Activated naive CD4-positive, alpha-beta T cell treated with anti-CD3 and anti-CD28 coated beads for 36 hours (primary cell): ENCODE measurements around the gene HEXIM1. TPM values are rescaled to one million over a fixed set of nuclear protein-coding genes. Genes with fewer than 3 reads are reported as not detected.

Experiments
- CTCF ChIA-PET: fragments of 350-600 bp; sonication (Branson Sonifier 250); formaldehyde crosslinking; loops from one replicate; lab custom pipeline; 2021; ENCODE audit warnings: antibody characterized with exemption; lab: Charles Lee
- DNase-seq: peaks from one replicate; pipeline ENCODE4 v3.0.0-alpha.2; 2020
- H3K27ac Mint-ChIP-seq: one replicate; pipeline ENCODE4 v1.8.0; 2021; ENCODE audit warnings: mild to moderate bottlenecking, mixed read lengths
- H3K27me3 Mint-ChIP-seq: one replicate; pipeline ENCODE4 v1.8.0; 2021; ENCODE audit warnings: low read depth, mixed read lengths
- H3K36me3 Mint-ChIP-seq: one replicate; pipeline ENCODE4 v1.8.0; 2021; ENCODE audit warnings: low read depth, mixed read lengths
- H3K4me1 Mint-ChIP-seq: one replicate; pipeline ENCODE4 v1.8.0; 2021; ENCODE audit warnings: low read depth, mixed read lengths
- H3K4me3 Mint-ChIP-seq: one replicate; pipeline ENCODE4 v1.8.0; 2021; ENCODE audit warnings: mild to moderate bottlenecking, moderate library complexity, mixed read lengths
- H3K9me3 Mint-ChIP-seq: one replicate; pipeline ENCODE4 v1.8.0; 2021; ENCODE audit warnings: mixed read lengths
- intact Hi-C: fragments of 100-400 bp; cut with micrococcal nuclease; formaldehyde crosslinking; loops from one replicate; pipeline ENCODE4 v1.15.1; 2023
- total RNA-seq, 2 experiments: library from RNA; stranded (reverse); gene quantifications; one replicate each; pipeline ENCODE4 v1.2.3, GENCODE V29; 2021

HEXIM1 gene, protein sequence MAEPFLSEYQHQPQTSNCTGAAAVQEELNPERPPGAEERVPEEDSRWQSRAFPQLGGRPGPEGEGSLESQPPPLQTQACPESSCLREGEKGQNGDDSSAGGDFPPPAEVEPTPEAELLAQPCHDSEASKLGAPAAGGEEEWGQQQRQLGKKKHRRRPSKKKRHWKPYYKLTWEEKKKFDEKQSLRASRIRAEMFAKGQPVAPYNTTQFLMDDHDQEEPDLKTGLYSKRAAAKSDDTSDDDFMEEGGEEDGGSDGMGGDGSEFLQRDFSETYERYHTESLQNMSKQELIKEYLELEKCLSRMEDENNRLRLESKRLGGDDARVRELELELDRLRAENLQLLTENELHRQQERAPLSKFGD
- 10 to 100 TPM; 24.3 to 24.7 TPM for total RNA-seq

DNA sequence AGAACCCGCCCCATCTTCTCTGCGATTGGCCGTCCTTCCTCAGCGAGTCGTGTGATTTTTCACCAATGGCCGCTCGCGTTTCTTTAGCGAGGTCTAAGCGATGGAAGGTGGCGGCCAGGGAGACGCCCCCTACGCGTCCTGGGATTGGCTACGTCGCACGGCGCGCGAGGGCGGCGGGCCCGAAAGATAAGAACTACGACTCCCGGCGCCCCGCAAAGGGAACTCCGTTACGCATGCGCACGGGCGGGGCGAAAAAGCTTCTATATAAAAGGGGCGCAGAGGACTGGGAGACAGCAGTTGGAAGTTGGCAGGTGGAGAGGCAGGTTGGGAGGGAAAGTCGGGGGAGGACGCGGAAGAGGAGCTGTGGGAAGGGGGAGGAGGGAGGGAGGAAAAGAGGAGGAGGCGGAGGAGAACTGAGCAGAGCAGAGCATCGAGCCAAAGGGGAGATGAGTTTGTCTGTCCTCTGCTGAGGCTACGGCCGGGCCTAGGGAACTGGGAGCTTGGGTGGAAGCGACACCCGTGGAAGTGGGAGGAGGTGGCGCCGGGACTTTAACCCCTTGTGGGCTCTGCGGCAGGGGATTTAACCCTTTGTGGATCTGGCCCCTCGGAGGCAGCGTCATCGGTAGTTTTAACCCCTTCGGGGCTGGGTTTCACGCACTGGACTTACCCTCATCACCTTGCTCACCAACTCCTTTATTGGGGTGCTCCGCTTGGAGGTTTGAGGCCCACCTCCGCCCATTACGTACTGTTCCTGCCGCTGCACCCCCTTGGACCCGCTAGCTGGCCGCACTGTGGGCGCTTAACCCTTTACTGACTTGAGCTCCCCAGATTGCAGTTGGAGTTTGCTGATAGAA is at the start of gene HEXIM1:
HEXIM1 (plus strand) TSS at position 293 of the 854 bp plus-strand sequence. CDS start 716 bp downstream, outside the sequence.
- intact Hi-C loops: loop anchor here (1.0 kb wide), 7 partner anchors 13 to 164 kb away; partner anchors contain the start of genes ACBD4, HEXIM2 and NMT1
- peak; percentile 99 for DNase-seq
- CTCF ChIA-PET: interaction anchor here (0.7 to 16.6 kb wide), 16 partner anchors 12 to 237 kb away, joined by 3 to 252 read pairs (median 5); partner anchors contain the start of genes ACBD4, DCAKD, HEXIM2 and PLCD3
- peaks cover 42% of the 10 kb centered on the region for H3K4me1 Mint-ChIP-seq
- no peaks in the 10 kb centered on the region for H3K27me3 Mint-ChIP-seq
- no peaks in the 10 kb centered on the region for H3K9me3 Mint-ChIP-seq
- peak within 1 kb of the TSS; percentile 97 for H3K4me3 Mint-ChIP-seq
- H3K27ac Mint-ChIP-seq: peak within 1 kb of the TSS; percentile 100
- peaks cover 17% of the 10 kb centered on the region for H3K36me3 Mint-ChIP-seq

DNA sequence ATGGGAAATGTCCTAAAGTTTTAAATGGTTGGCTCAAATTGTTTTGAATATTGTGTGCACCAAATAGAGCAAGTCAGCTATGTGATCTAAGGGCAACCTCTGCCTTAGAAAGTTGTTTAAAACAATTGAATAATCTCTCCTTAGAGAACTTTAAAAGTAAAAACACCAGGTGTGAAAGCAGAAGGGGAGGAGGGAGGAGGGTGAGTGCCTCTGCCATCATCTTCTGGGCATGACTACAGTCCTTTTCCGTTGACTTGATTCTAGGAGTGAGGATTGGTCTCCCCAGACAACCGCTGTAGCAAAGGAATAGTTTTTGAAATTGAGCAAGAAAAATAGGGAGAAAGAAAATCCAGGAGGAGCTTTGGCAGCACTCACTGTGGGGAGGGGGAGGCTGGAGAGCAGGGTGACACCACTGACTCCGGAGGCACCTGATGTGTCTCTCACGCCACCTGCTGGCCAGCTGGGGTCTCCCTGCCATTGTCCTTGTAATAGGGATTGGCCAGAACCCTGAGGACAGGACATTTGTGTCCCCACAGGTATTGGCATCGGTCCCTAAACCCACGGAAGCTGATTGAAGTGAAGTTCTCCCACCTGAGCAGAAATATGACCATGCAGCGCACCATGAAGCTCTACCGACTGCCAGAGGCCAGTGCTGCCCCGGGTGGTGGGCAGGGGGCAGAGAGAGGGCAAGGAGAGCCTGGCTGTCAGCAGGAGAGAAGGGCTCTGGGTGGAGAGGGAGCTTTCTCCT is 49.2 kb upstream of the HEXIM1 start:
- DNase-seq: peak; percentile 89
- Mint-ChIP-seq H3K36me3 (peaks cover 43% of the 10 kb centered on the region), H3K4me3 (no peak overlapping the region), H3K27me3 (no peaks in the 10 kb centered on the region), H3K9me3 (no peaks in the 10 kb centered on the region), H3K4me1 (no peaks in the 10 kb centered on the region), H3K27ac (no peak overlapping the region)
- CTCF ChIA-PET: interaction anchor here (0.7 to 2.3 kb wide), 22 partner anchors 10 to 1076 kb away, joined by 3 to 10 read pairs (median 3); no protein-coding TSS in a partner anchor
- intact Hi-C loops: loop anchor here (1.0 to 2.0 kb wide), 3 partner anchors 49 to 179 kb away; no protein-coding TSS in a partner anchor

DNA sequence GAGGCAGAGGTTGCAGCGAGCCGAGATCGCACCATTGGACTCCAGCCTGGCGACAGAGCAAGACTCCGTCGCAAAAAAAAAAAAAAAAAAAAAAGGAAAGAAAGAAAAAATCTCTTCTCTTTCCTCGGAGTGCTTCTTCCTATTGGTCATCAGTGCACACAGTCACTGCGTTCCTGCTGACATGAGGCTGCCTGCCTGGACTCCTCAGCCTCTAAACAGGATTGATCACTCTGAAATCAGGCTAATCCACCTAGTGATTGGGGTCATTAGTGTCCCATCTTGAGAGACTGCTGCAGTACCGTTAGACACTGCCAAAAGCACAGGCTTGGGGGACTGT is 46.8 kb upstream of the HEXIM1 start:
- Mint-ChIP-seq H3K27me3 (no peaks in the 10 kb centered on the region), H3K4me3 (no peak overlapping the region), H3K36me3 (peaks cover 35% of the 10 kb centered on the region), H3K9me3 (no peaks in the 10 kb centered on the region), H3K4me1 (no peaks in the 10 kb centered on the region), H3K27ac (no peak overlapping the region)
- CTCF ChIA-PET: interaction anchor here (0.6 to 1.9 kb wide), 2 partner anchors 34 to 223 kb away, joined by 4 to 8 read pairs; partner anchors contain the start of gene ACBD4
- DNase-seq: no peak
- intact Hi-C loops: no loop called here

DNA sequence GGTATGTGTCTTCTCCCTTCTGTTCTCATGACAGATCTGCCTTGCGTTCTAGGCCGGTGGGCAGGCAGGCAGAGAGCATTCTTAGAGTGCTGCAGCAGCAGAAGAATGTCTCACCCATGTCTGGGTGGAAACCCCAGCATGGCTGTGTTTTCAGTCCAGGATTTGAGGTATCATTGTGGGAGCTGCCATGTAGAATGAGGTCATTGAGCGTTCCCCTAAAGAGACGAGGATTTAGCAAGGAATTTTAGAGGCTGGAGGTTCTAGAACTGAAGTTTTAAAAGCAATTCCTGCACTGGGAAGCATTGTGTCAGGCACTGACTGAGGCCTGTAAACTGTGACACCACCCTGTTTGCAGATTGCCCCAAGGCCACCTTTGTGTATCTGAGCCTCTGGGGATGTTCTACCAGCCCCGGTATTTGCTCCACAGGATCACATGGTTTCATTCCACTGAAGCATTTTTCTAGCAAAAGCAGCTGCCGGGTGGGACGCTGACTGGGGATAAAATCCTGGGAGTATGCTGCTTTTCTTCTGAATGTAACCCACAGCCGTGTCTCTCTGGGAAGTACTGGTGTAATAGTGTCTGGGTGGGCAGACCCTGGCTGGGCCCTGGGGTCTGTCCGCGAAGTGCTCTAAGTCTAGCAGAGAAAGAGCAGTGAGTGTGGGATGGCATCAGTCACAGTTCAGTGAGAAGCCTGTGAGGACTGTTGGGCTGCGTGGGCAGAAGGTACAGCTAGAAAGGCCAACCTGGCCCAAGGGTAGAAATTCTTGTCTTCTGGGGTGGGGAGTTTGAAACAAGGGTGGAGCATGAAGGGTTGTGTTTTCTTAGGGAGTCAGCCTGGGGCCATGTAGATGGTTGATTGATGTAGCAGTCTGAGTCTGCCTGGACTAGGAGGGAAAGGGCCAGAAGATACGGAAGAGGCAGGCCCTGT is 46.1 kb upstream of the HEXIM1 start:
- no peak overlapping the region for H3K4me3 Mint-ChIP-seq
- H3K27ac Mint-ChIP-seq: no peak overlapping the region
- H3K4me1 Mint-ChIP-seq: no peaks in the 10 kb centered on the region
- DNase-seq: no peak
- CTCF ChIA-PET: no interaction called here
- H3K36me3 Mint-ChIP-seq: peaks cover 35% of the 10 kb centered on the region
- intact Hi-C loops: no loop called here
- no peaks in the 10 kb centered on the region for H3K9me3 Mint-ChIP-seq
- no peaks in the 10 kb centered on the region for H3K27me3 Mint-ChIP-seq

DNA sequence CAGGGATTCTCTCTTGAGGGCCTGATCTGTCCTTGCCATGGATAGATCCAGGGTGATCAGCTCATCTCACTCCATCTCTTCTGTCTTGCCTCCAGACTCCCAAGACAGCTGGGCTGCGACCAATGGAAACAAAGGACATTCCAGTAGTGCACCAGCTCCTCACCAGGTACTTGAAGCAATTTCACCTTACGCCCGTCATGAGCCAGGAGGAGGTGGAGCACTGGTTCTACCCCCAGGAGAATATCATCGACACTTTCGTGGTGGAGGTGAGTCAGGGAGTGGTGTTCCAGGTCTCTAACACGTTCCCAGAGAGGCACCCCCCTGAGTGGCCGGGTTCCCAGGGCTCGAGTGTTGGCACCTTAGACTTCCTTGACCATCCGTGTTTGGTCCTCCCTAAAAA is 45.4 kb upstream of the HEXIM1 start:
- no peak overlapping the region for H3K4me3 Mint-ChIP-seq
- intact Hi-C loops: no loop called here
- no peak for DNase-seq
- H3K27ac Mint-ChIP-seq: no peak overlapping the region
- no peaks in the 10 kb centered on the region for H3K27me3 Mint-ChIP-seq
- H3K9me3 Mint-ChIP-seq: no peaks in the 10 kb centered on the region
- CTCF ChIA-PET: no interaction called here
- peaks cover 33% of the 10 kb centered on the region for H3K36me3 Mint-ChIP-seq
- H3K4me1 Mint-ChIP-seq: no peaks in the 10 kb centered on the region

DNA sequence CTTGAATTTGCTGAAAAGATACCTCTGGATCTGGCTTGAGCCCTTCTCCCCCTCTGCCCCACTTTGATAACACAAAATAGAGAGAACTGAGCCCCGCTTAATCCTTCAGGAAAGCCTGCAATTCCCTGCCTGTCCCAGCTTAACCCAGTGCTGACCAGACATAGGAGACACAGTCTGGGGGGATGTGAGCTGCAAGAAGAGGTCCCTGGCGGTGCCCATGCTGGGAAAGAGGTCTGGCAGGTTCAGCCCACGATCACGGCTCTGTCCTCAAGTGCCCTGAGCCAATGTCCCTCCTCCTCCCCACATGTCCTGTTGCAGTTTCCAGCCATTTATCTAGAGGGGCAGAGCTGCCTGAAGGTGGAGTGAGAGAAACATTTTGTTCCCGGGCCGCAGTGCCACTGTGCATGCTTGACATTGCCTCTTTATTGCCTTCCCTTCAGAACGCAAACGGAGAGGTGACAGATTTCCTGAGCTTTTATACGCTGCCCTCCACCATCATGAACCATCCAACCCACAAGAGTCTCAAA is 44.9 kb upstream of the HEXIM1 start:
- CTCF ChIA-PET: no interaction called here
- Mint-ChIP-seq H3K36me3 (peaks cover 32% of the 10 kb centered on the region), H3K27me3 (no peaks in the 10 kb centered on the region), H3K4me1 (no peaks in the 10 kb centered on the region), H3K27ac (no peak overlapping the region), H3K4me3 (no peak overlapping the region), H3K9me3 (no peaks in the 10 kb centered on the region)
- intact Hi-C loops: no loop called here
- DNase-seq: no peak

DNA sequence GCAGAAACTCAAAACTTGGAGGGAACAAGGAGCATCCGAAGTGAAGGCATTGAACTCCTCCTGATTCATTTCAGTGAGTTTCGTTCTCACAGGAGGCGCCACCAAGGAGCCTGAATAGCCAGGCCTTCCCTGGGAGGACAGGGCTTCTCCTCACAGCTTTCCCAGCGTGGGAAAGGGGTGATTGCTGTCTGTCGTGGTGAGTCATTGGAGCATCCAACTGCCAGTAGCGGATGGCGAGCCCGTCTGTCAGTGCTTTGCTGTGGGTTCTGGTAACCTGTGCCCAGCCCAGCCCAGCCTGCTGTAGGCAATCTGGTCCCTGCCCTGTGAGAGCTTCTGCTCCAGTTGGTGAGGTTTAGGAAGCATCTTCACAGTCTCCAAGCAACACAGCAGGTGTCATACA is 44.2 kb upstream of the HEXIM1 start:
- intact Hi-C loops: no loop called here
- CTCF ChIA-PET: interaction anchor here (0.9 kb wide), 1 partner anchor 139 kb away, joined by 5 read pairs; no protein-coding TSS in a partner anchor
- Mint-ChIP-seq H3K27ac (no peak overlapping the region), H3K4me1 (no peaks in the 10 kb centered on the region), H3K9me3 (no peaks in the 10 kb centered on the region), H3K36me3 (peaks cover 27% of the 10 kb centered on the region), H3K4me3 (no peak overlapping the region), H3K27me3 (no peaks in the 10 kb centered on the region)
- DNase-seq: no peak

DNA sequence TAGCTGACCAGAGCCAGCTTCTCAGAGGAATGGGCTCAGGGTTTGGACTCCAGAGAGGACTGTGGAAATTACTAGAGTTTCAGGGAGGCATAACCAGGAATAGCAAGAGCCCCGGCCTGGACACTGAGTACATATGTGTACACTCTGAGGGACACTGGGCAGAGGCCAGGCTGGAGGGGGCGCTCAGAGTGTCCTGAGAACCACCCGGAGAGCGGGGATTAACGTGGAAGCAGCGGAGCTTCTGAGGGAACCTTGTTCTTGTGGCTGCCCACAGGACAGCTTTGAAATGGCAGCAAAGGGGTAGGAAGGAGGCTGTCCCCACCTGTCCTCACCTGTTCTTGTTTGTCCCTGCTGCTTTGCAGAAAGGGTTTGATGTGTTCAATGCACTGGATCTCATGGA is 43.8 kb upstream of the HEXIM1 start:
- Mint-ChIP-seq H3K27ac (no peak overlapping the region), H3K4me3 (no peak overlapping the region), H3K27me3 (no peaks in the 10 kb centered on the region), H3K4me1 (no peaks in the 10 kb centered on the region), H3K9me3 (no peaks in the 10 kb centered on the region), H3K36me3 (peaks cover 24% of the 10 kb centered on the region)
- CTCF ChIA-PET: interaction anchor here (0.9 kb wide), 1 partner anchor 139 kb away, joined by 5 read pairs; no protein-coding TSS in a partner anchor
- intact Hi-C loops: no loop called here
- no peak for DNase-seq

DNA sequence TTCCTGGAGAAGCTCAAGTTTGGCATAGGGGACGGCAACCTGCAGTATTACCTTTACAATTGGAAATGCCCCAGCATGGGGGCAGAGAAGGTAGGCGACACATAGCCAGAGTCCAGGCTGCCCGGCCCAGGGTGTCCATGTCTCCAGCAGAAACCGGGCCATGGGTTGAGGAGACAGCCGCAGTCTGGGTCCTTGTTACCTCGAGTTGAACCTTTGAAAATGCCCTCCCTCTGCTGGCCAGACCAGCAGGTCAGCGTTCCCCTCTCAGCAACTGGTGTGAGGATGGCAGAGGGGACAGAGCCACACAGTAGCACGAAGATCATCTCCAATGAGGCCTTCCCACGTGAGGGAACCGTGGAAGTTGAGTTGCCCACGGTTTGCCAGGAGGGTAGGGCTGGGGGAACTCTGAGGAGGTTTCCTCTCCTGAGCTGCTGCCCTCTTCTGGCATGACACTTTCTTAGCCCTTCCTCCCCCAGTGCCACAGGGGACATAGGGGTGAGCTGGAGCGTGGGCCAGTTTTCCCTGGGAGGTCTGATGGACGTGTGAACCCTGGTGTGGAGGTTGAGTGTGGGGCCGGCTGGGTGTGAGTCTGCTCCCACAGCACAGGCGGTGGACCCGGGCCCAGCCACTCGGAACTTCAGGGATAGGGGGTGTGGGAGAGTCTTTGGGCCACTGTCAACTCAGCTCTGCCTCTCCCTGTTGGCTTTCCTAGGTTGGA is 43.2 kb upstream of the HEXIM1 start:
- Mint-ChIP-seq H3K27me3 (no peaks in the 10 kb centered on the region), H3K4me1 (no peaks in the 10 kb centered on the region), H3K36me3 (peaks cover 24% of the 10 kb centered on the region), H3K4me3 (no peak overlapping the region), H3K9me3 (no peaks in the 10 kb centered on the region), H3K27ac (no peak overlapping the region)
- CTCF ChIA-PET: interaction anchor here (1.0 kb wide), 1 partner anchor 9 kb away, joined by 3 read pairs; no protein-coding TSS in a partner anchor
- intact Hi-C loops: no loop called here
- DNase-seq: no peak

DNA sequence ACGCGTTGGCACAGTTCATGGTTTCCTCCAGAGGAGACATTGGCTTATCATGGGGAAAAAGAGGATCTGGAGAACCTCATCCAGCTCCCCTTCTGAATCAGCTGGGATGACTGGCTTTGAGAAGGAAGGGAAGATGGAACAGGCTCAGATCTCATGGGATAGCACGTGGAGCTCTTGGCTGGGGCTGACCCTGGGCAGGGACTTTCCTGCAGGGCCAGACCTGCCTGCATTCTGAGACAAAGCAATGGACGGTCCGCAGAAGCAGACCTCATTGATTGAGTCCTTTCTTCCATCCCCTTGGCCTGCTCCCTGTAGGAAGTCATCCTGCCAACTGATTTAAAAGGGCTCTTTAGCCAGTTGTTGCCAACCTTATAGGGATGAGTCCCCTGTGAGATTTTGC is 42.2 kb upstream of the HEXIM1 start:
- CTCF ChIA-PET: interaction anchor here (1.0 kb wide), 1 partner anchor 10 kb away, joined by 3 read pairs; no protein-coding TSS in a partner anchor
- H3K4me3 Mint-ChIP-seq: no peak overlapping the region
- intact Hi-C loops: no loop called here
- H3K27ac Mint-ChIP-seq: no peak overlapping the region
- no peaks in the 10 kb centered on the region for H3K27me3 Mint-ChIP-seq
- DNase-seq: no peak
- H3K36me3 Mint-ChIP-seq: peaks cover 23% of the 10 kb centered on the region
- no peaks in the 10 kb centered on the region for H3K4me1 Mint-ChIP-seq
- H3K9me3 Mint-ChIP-seq: no peaks in the 10 kb centered on the region
